ENCODE results near the gene PSMD14. TPM values are rescaled to one million over a fixed set of nuclear protein-coding genes. Genes with fewer than 3 reads are reported as not detected.
A peak's percentile ranks its signal among the peaks of the same experiment; 100 is the strongest.

PSMD14 gene
- total RNA-seq, 1 experiment from 2014 or later: 83.7 TPM

DNA sequence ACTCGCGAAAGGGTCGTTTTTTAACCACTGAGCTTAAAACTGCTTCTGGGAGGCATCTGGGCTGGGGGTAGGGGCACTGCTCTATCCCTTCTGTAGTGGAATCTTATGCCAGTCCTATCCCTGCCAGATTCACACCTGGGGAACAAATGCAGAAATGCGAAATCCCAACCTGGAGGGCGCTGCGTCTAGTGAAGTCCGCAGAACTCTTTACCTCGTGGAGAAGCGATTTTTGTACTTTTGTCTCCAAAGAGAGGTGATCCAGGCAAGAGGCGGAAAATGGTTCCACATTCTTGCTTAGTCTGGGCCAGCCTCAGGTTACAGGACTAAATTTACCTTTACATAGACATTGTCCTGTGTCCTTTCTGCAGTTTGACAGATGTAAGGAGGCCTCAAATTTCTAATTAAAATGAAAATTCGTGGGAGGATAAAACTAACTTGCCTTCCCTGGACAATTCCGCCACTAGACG, 118.3 kb downstream of the PSMD14 start:
- Mint-ChIP-seq H3K27ac (no peak overlapping the region; a peak in 1 of 7 replicates), H3K9me3 (peaks cover 0 to 6% of the 10 kb centered on the region in 2 experiments; a peak in 3 of 5 replicates), H3K4me3 (peak overlapping the region; percentile 26 to 72; a peak in 3 of 5 replicates), H3K4me1 (peaks cover 21 to 35% of the 10 kb centered on the region in 2 experiments), H3K36me3 (ENCODE audit: insufficient read depth in 1 of 3, low read depth in 3 of 3) (no peaks in the 10 kb centered on the region), H3K27me3 (ENCODE audit: low read depth) (peaks cover 97% of the 10 kb centered on the region)
- Histone ChIP-seq H2AK5ac (ENCODE audit: insufficient read length, low read length) (no peak overlapping the region), H4K5ac (ENCODE audit: insufficient read length, low read depth, low read length) (no peak overlapping the region), H3K27ac (ENCODE audit: insufficient read length, low read depth, low read length) (no peak overlapping the region), H2AFZ (ENCODE audit: low read length) (no peak overlapping the region), H3K4me2 (ENCODE audit: insufficient read depth, insufficient read length, low read length) (peak overlapping the region; percentile 65), H2BK20ac (ENCODE audit: low read depth, low read length, poor library complexity, severe bottlenecking) (no peak overlapping the region), H3K27me3 (ENCODE audit: insufficient read depth, low read length) (peaks cover 74% of the 10 kb centered on the region), H3T11ph (ENCODE audit: low read length) (no peak overlapping the region), H2BK15ac (ENCODE audit: low read depth, low read length) (no peak overlapping the region), H4K8ac (replicated peaks; ENCODE audit: insufficient read length, low read depth, low read length) (no peak overlapping the region), H2BK12ac (ENCODE audit: insufficient read length, low read depth, low read length) (no peak overlapping the region), H3K56ac (ENCODE audit: insufficient read length, low read depth, low read length) (no peak overlapping the region), H4K91ac (ENCODE audit: insufficient read length, low read depth, low read length) (no peak overlapping the region), H4K20me1 (ENCODE audit: control insufficient read depth, insufficient read depth, insufficient read length) (no peaks in the 10 kb centered on the region), H3K4me1 (ENCODE audit: insufficient read depth, low read length) (no peaks in the 10 kb centered on the region), H3K23ac (ENCODE audit: insufficient read length, low read depth, low read length) (no peak overlapping the region), H3K79me2 (ENCODE audit: insufficient read depth, low read length) (no peaks in the 10 kb centered on the region), H3K9ac (ENCODE audit: extremely low read depth, insufficient read length, low read length) (no peak overlapping the region), H3K79me1 (ENCODE audit: insufficient read depth, low read depth, low read length, poor library complexity, severe bottlenecking) (no peaks in the 10 kb centered on the region), H3K18ac (ENCODE audit: insufficient read length, low read depth, low read length) (no peak overlapping the region), H3K14ac (ENCODE audit: insufficient read depth, low read length) (no peak overlapping the region), H2BK120ac (ENCODE audit: low read depth, low read length, poor library complexity, severe bottlenecking) (no peak overlapping the region), H3K4ac (ENCODE audit: low read depth, low read length) (no peak overlapping the region), H3K9me3 (ENCODE audit: control insufficient read depth, low read depth, low read length) (no peaks in the 10 kb centered on the region), H2BK5ac (ENCODE audit: insufficient read length, low read length) (no peak overlapping the region), H3K23me2 (ENCODE audit: insufficient read length, low read depth, low read length, poor library complexity, severe bottlenecking) (peaks cover 19% of the 10 kb centered on the region)
- DNase-seq: no peak
- TF ChIP-seq, protein P1, sequence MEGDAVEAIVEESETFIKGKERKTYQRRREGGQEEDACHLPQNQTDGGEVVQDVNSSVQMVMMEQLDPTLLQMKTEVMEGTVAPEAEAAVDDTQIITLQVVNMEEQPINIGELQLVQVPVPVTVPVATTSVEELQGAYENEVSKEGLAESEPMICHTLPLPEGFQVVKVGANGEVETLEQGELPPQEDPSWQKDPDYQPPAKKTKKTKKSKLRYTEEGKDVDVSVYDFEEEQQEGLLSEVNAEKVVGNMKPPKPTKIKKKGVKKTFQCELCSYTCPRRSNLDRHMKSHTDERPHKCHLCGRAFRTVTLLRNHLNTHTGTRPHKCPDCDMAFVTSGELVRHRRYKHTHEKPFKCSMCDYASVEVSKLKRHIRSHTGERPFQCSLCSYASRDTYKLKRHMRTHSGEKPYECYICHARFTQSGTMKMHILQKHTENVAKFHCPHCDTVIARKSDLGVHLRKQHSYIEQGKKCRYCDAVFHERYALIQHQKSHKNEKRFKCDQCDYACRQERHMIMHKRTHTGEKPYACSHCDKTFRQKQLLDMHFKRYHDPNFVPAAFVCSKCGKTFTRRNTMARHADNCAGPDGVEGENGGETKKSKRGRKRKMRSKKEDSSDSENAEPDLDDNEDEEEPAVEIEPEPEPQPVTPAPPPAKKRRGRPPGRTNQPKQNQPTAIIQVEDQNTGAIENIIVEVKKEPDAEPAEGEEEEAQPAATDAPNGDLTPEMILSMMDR (conservative IDR thresholded peaks at IDR 0.05): peak; percentile 65
- no CpG with 5 or more reads among the region's 13 CpGs for whole genome bisulfite sequencing (ENCODE audit: extremely low coverage, insufficient read length, low lambda C conversion rate)
